SJCRH30 (cell line): ENCODE measurements around the gene GABBR2. TPM values are rescaled to one million over a fixed set of nuclear protein-coding genes. Genes with fewer than 3 reads are reported as not detected.

Experiments
- DNase-seq, 2 experiments: peaks; one replicate each; pipeline ENCODE4 v3.0.0-alpha.2; 2015 to 2020
- H3K27ac ChIP-seq: fragments of 250-450 bp; sonication (Bioruptor Pico); 2 replicates; pipeline ENCODE4 v1.5.1; 2020; ENCODE audit warnings: mild to moderate bottlenecking, moderate library complexity
- H3K27me3 ChIP-seq: fragments of 250-450 bp; sonication (Bioruptor Pico); 2 replicates; pipeline ENCODE4 v1.5.1; 2020; ENCODE audit warnings: mild to moderate bottlenecking, moderate library complexity
- H3K36me3 ChIP-seq: fragments of 250-450 bp; sonication (Bioruptor Pico); 2 replicates; pipeline ENCODE4 v1.5.1; 2020; ENCODE audit warnings: mild to moderate bottlenecking, moderate library complexity
- H3K4me1 ChIP-seq: fragments of 250-450 bp; sonication (Bioruptor Pico); 2 replicates; pipeline ENCODE4 v1.5.1; 2020; ENCODE audit warnings: mild to moderate bottlenecking, moderate library complexity
- H3K4me3 ChIP-seq: fragments of 250-450 bp; sonication (Bioruptor Pico); 2 replicates; pipeline ENCODE4 v1.5.1; 2020; ENCODE audit warnings: mild to moderate bottlenecking, moderate library complexity
- H3K9me3 ChIP-seq: fragments of 250-450 bp; sonication (Bioruptor Pico); replicated peaks from 2 replicates; pipeline ENCODE4 v1.5.1; 2020; ENCODE audit warnings: mild to moderate bottlenecking, moderate library complexity
- total RNA-seq: library from RNA; depleted of rRNA; stranded (reverse); fragments of >200 nt; shearing (Covaris generic); gene quantifications from 2 replicates; pipeline ENCODE4 v1.2.3, GENCODE V29; 2014

GABBR2 gene
- total RNA-seq, 1 experiment from 2014 or later: not detected

GRCh38 chr9:98644011-98644410, 64.7 kb downstream of the GABBR2 start:
- Histone ChIP-seq H3K4me1 (no peaks in the 10 kb centered on the region), H3K4me3 (no peak overlapping the region), H3K9me3 (no peaks in the 10 kb centered on the region), H3K27ac (no peak overlapping the region), H3K27me3 (peaks cover 2% of the 10 kb centered on the region; the same call in 1 of the 2 replicates), H3K36me3 (no peaks in the 10 kb centered on the region)
- DNase-seq: no peak

GRCh38 chr9:98642661-98643312, 65.9 kb downstream of the GABBR2 start:
- DNase-seq: no peak
- Histone ChIP-seq H3K27me3 (0 out of 2 replicates have a peak, but pooled peaks cover 2% of the 10 kb centered on the region), H3K36me3 (no peaks in the 10 kb centered on the region), H3K9me3 (no peaks in the 10 kb centered on the region), H3K27ac (no peak overlapping the region), H3K4me1 (no peaks in the 10 kb centered on the region), H3K4me3 (no peak overlapping the region)

DNA sequence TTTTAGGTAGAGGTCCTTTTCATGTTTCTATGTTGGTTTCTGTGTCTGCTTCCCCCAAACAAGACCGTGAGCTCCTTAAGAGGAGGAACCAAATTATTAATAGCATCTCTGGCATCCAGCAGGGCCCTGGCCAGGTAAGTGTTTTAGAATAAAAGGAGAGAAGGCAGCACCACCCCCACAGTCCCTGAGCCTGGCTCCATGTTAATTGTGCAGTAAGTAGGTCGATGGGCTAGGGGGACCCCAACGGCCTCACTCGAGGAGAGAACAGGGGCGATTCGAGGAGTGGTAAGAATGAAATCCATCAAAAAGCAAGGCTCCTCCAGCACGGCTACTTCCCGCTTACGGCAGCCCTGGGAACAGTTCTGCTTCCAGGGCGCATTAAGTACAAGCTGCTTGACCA, 67.0 kb downstream of the GABBR2 start:
- Histone ChIP-seq H3K36me3 (no peaks in the 10 kb centered on the region), H3K4me3 (no peak overlapping the region), H3K9me3 (no peaks in the 10 kb centered on the region), H3K27me3 (0 out of 2 replicates have a peak, but pooled peaks cover 2% of the 10 kb centered on the region), H3K27ac (no peak overlapping the region), H3K4me1 (no peaks in the 10 kb centered on the region)
- DNase-seq: no peak

- no peaks in the 10 kb centered on the region for H3K36me3 ChIP-seq
- H3K4me1 ChIP-seq: no peaks in the 10 kb centered on the region
- 0 out of 2 replicates have a peak, but pooled peaks cover 2% of the 10 kb centered on the region for H3K27me3 ChIP-seq
- no peak overlapping the region for H3K27ac ChIP-seq
- H3K9me3 ChIP-seq: no peaks in the 10 kb centered on the region
- no peak for DNase-seq
- H3K4me3 ChIP-seq: no peak overlapping the region
Observed at GRCh38 chr9:98640394-98640793, 68.3 kb downstream of the GABBR2 start.

GRCh38 chr9:98639133-98639532, 69.6 kb downstream of the GABBR2 start:
- no peaks in the 10 kb centered on the region for H3K9me3 ChIP-seq
- H3K4me3 ChIP-seq: no peak overlapping the region
- no peaks in the 10 kb centered on the region for H3K36me3 ChIP-seq
- no peaks in the 10 kb centered on the region for H3K4me1 ChIP-seq
- H3K27ac ChIP-seq: no peak overlapping the region
- DNase-seq: no peak
- 0 out of 2 replicates have a peak, but pooled peaks cover 2% of the 10 kb centered on the region for H3K27me3 ChIP-seq

DNA sequence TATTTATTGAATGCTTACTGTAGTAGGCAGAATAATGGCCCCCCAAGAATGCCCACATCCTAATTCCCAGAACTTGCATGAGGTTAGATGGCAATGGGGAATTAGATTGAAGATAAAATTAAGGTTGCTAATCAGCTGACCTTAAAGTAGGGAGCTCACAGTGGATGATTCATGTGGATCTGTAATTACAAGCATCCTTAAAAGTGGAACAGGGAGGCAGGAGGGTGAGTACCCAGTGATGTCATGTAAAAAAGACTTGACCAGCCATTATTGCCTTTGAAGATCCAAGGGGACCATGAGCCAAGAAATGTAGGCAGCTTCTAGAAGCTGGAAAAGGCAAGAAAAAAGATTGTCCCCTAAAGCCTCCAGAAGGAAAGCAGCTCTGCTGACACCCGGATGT, 71.4 kb downstream of the GABBR2 start:
- H3K27ac ChIP-seq: no peak overlapping the region
- H3K4me1 ChIP-seq: no peaks in the 10 kb centered on the region
- H3K27me3 ChIP-seq: 0 out of 2 replicates have a peak, but pooled peaks cover 2% of the 10 kb centered on the region
- no peaks in the 10 kb centered on the region for H3K9me3 ChIP-seq
- H3K36me3 ChIP-seq: no peaks in the 10 kb centered on the region
- DNase-seq: no peak
- H3K4me3 ChIP-seq: no peak overlapping the region

GRCh38 chr9:98635374-98635773, 73.4 kb downstream of the GABBR2 start:
- H3K27ac ChIP-seq: no peak overlapping the region
- no peaks in the 10 kb centered on the region for H3K27me3 ChIP-seq
- H3K36me3 ChIP-seq: no peaks in the 10 kb centered on the region
- DNase-seq: no peak
- H3K9me3 ChIP-seq: no peaks in the 10 kb centered on the region
- no peaks in the 10 kb centered on the region for H3K4me1 ChIP-seq
- H3K4me3 ChIP-seq: no peak overlapping the region

- Histone ChIP-seq H3K36me3 (no peaks in the 10 kb centered on the region), H3K4me1 (no peaks in the 10 kb centered on the region), H3K27ac (no peak overlapping the region), H3K27me3 (no peaks in the 10 kb centered on the region), H3K4me3 (no peak overlapping the region), H3K9me3 (no peaks in the 10 kb centered on the region)
- no peak for DNase-seq
Observed at GRCh38 chr9:98634685-98635336, 73.9 kb downstream of the GABBR2 start.

GRCh38 chr9:98632839-98633238, 75.9 kb downstream of the GABBR2 start:
- Histone ChIP-seq H3K4me1 (no peaks in the 10 kb centered on the region), H3K27me3 (peaks cover 1% of the 10 kb centered on the region; the same call in 1 of the 2 replicates), H3K27ac (no peak overlapping the region), H3K36me3 (no peaks in the 10 kb centered on the region), H3K9me3 (no peaks in the 10 kb centered on the region), H3K4me3 (no peak overlapping the region)
- DNase-seq: no peak

- no peaks in the 10 kb centered on the region for H3K4me1 ChIP-seq
- no peak overlapping the region for H3K4me3 ChIP-seq
- H3K9me3 ChIP-seq: no peaks in the 10 kb centered on the region
- no peak overlapping the region for H3K27ac ChIP-seq
- DNase-seq: no peak
- peaks cover 27% of the 10 kb centered on the region; the same call in 1 of the 2 replicates for H3K27me3 ChIP-seq
- no peaks in the 10 kb centered on the region for H3K36me3 ChIP-seq
Observed at GRCh38 chr9:98627296-98627695, 81.4 kb downstream of the GABBR2 start.

- Histone ChIP-seq H3K27ac (no peak overlapping the region), H3K9me3 (no peaks in the 10 kb centered on the region), H3K4me3 (no peak overlapping the region), H3K36me3 (no peaks in the 10 kb centered on the region), H3K27me3 (peaks cover 33% of the 10 kb centered on the region), H3K4me1 (no peaks in the 10 kb centered on the region)
- DNase-seq: no peak
Observed at GRCh38 chr9:98625728-98626127, 83.0 kb downstream of the GABBR2 start.

- Histone ChIP-seq H3K4me3 (no peak overlapping the region), H3K27ac (no peak overlapping the region), H3K27me3 (peaks cover 46% of the 10 kb centered on the region), H3K36me3 (no peaks in the 10 kb centered on the region), H3K9me3 (no peaks in the 10 kb centered on the region), H3K4me1 (no peaks in the 10 kb centered on the region)
- no peak for DNase-seq
Observed at GRCh38 chr9:98619788-98620187, 88.9 kb downstream of the GABBR2 start.

- H3K27ac ChIP-seq: no peak overlapping the region
- H3K4me1 ChIP-seq: no peaks in the 10 kb centered on the region
- H3K36me3 ChIP-seq: no peaks in the 10 kb centered on the region
- no peak for DNase-seq
- H3K27me3 ChIP-seq: peaks cover 30% of the 10 kb centered on the region
- H3K9me3 ChIP-seq: no peaks in the 10 kb centered on the region
- no peak overlapping the region for H3K4me3 ChIP-seq
Observed at GRCh38 chr9:98615633-98616032, 93.1 kb downstream of the GABBR2 start.

DNA sequence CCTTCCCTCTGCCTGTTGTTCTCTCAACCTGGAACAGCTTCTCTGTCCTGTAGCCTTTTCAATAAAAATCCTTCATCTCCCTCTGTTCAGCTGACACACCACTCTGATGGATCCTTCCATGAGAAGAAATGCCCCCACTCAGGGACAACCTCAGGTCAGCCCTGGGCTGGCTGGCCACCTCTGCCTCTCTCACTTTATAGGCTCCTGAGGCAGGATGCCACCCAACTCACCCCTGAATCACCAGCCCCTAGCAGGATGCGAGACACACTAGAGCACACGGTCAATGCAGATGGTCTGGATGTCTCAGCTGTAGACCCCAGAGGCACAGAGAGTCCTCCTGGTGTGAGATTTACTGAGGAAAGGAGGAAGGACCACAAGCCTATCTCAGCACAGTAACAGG, 93.8 kb downstream of the GABBR2 start:
- no peaks in the 10 kb centered on the region for H3K36me3 ChIP-seq
- no peaks in the 10 kb centered on the region for H3K4me1 ChIP-seq
- H3K27me3 ChIP-seq: peaks cover 23% of the 10 kb centered on the region
- H3K27ac ChIP-seq: no peak overlapping the region
- no peak overlapping the region for H3K4me3 ChIP-seq
- DNase-seq: no peak
- no peaks in the 10 kb centered on the region for H3K9me3 ChIP-seq

DNA sequence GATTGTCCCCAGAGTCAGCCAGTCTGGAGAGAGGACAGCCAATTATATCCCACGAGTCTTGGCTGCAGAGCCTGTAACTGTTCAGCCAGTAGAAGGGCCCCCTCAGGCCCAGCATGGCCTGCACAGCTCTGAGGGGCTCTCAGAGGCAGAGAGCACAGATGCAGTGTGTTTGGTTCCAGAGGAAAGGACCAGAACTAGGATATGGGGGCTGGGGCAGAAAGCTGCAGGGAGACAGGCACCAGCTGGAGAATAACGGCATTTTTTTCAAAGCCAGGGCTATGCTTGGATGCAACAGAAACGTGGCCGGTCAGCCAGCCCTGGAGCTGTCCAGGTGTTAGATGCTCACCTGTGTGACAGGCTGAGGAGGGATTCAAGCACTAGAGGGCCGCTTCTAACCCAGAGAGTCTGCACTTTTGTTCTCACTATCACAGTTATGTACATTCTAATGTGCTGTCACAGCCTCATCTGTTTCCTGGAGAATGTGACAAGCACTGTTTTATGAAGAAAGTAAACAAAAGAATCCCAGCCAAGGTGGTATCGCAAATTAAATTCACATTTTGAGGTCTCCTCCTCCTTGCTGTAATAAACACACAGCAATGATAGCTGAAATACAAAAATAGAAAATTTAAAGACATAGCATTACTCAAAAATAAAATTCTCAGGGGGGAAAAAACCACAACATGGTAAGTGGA, 96.5 kb downstream of the GABBR2 start:
- Histone ChIP-seq H3K9me3 (no peaks in the 10 kb centered on the region), H3K27me3 (peaks cover 26% of the 10 kb centered on the region; the same call in 1 of the 2 replicates), H3K4me1 (no peaks in the 10 kb centered on the region), H3K36me3 (no peaks in the 10 kb centered on the region), H3K4me3 (no peak overlapping the region), H3K27ac (no peak overlapping the region)
- no peak for DNase-seq
